ENCODE measurements around the gene SPTBN2.

SPTBN2 gene

DNA sequence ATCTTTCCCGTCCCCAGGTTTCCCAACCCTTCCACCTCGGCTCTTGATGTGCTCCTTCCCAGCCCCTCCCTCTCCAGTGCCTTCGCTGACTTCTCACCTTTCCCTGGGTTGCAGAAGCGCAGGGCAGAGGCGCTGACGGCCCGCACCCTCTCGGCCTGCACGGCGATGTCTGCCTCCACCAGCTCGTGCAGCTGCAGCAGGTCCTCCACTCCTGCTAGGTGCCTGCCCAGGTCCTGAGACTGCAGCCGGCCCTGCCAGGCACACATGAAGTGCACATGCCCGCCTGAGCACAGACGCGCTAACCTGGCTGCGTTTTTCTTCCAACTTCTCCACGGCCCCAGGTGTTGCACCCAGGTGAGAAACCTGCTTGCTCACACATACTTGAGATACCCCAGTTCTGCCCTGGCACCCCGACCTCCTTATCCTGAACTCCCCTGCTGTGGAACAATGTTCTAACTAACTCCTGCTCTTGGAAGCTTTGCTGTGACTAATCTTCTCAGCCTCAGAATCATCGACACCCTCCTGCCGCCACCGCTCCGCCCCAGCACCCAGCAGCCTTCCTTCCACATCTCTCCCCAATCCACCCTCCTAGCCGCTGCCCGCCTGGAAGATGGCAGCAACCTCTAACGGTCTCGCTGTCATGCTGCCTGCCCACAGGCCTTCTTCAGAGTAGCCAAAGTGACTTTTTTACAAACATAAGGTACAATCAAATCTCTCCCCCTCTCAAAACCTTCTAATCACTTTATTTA, 23.3 kb downstream of the SPTBN2 start:
- H3K36me3 ChIP-seq (ENCODE audit: control insufficient read depth in 5 of 5, insufficient read depth in 5 of 5, low read length in 5 of 5), result peaks cover 0 to 8% (median 0%) of the 10 kb centered on the region in 5 donors
- H3K4me3 ChIP-seq (ENCODE audit: low read depth in 1 of 5, low read length in 5 of 5), result no peak overlapping the region
- H3K9ac ChIP-seq (ENCODE audit: low read length in 5 of 5), result no peak overlapping the region
- H3K4me1 ChIP-seq (ENCODE audit: control insufficient read depth in 5 of 5, insufficient read depth in 5 of 5, low read length in 5 of 5), result no peaks in the 10 kb centered on the region
- no peaks in the 10 kb centered on the region for H3K27me3 ChIP-seq (ENCODE audit: control insufficient read depth in 5 of 5, insufficient read depth in 4 of 5, low read length in 5 of 5)
- H3K27ac ChIP-seq (ENCODE audit: low read depth, low read length), result no peak overlapping the region
- H3K9me3 ChIP-seq (ENCODE audit: control insufficient read depth in 5 of 5, low read length in 5 of 5), result no peaks in the 10 kb centered on the region

DNA sequence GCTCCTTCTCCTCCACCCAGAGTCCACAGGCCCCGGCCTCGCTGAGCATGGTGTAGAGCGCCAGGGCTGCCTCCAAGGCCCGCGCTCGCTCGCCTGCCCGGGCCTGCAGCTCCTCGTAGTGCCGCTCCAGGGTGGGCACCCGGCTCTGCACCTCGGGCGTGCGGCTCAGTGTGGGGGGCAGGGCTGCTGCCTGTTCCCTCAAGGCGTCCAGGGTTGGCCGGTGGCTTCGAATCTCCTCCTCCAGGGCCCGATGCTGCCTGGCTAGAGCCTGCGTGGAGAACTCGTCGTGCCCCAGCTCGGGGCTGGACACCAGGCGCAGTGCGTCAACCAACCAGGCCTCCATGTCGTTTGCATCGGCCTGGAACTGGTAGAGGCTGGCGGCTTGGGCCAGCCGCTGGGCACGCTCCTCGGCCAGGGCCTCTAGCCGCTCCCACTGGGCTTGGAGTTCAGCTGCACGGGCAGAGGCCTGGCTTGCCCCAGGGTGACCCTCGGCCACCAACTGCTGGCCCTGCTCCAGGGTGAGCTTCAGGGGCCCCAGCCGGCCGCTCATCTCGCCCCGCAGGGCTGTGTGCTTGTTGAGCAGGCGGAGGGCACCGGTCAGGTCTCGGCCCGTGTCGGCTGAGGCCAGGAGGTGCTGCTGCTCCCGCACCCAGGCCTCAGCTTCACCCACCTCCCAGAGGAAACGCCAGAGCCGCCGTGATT, 24.2 kb downstream of the SPTBN2 start:
- Histone ChIP-seq H3K27ac (ENCODE audit: low read depth, low read length) (no peak overlapping the region), H3K36me3 (ENCODE audit: control insufficient read depth in 5 of 5, insufficient read depth in 5 of 5, low read length in 5 of 5) (peaks cover 0 to 9% (median 0%) of the 10 kb centered on the region in 5 donors), H3K9ac (ENCODE audit: low read length in 5 of 5) (no peak overlapping the region), H3K27me3 (ENCODE audit: control insufficient read depth in 5 of 5, insufficient read depth in 4 of 5, low read length in 5 of 5) (no peaks in the 10 kb centered on the region), H3K4me1 (ENCODE audit: control insufficient read depth in 5 of 5, insufficient read depth in 5 of 5, low read length in 5 of 5) (no peaks in the 10 kb centered on the region), H3K4me3 (ENCODE audit: low read depth in 1 of 5, low read length in 5 of 5) (no peak overlapping the region), H3K9me3 (ENCODE audit: control insufficient read depth in 5 of 5, low read length in 5 of 5) (peaks cover 0 to 1% (median 0%) of the 10 kb centered on the region in 5 donors)

DNA sequence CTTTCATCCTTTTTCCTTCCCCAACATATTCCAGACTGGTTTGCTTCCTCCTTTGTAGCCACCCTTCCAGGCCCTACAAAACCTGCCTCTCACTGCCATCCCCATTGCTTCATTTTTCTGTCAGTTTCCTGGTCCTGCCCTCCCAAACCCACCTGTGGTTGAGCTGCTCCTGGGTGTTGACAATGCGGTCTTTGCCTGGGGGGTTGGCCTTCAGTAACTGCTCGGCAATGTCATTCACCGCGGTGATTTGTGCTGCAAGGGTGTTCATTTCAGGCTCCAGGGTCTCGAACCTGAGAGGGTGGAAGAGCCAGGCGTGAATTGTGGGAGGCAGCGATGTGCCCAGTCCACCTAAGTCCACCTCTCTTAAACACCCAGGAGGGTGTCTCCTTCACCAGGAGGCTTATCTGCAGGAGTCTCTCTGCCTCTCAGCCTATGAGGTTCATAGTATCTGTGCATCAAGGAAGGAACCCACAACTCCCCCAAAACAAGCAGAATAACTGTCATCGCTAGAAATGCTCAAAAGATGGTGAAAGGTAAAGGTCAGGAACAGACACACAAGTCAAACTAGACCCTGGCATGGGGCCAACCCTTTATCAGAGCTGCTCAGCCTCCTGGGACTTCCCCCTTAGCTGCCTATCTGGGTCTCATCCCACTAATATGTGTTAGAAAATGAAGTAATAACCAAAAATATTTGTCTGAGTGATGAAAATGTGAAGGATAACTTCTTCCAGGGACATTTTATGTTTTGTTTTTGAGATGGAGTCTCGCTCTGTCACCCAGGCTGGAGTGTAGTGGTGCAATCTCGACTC, 27.4 kb downstream of the SPTBN2 start:
- no peak overlapping the region for H3K9ac ChIP-seq (ENCODE audit: low read length in 5 of 5)
- H3K27me3 ChIP-seq (ENCODE audit: control insufficient read depth in 5 of 5, insufficient read depth in 4 of 5, low read length in 5 of 5), result no peaks in the 10 kb centered on the region
- no peak overlapping the region for H3K27ac ChIP-seq (ENCODE audit: low read depth, low read length)
- no peak overlapping the region for H3K4me3 ChIP-seq (ENCODE audit: low read depth in 1 of 5, low read length in 5 of 5)
- H3K36me3 ChIP-seq (ENCODE audit: control insufficient read depth in 5 of 5, insufficient read depth in 5 of 5, low read length in 5 of 5), result peaks cover 0 to 6% (median 0%) of the 10 kb centered on the region in 5 donors
- no peaks in the 10 kb centered on the region for H3K4me1 ChIP-seq (ENCODE audit: control insufficient read depth in 5 of 5, insufficient read depth in 5 of 5, low read length in 5 of 5)
- peaks cover 0 to 7% (median 0%) of the 10 kb centered on the region in 5 donors for H3K9me3 ChIP-seq (ENCODE audit: control insufficient read depth in 5 of 5, low read length in 5 of 5)

DNA sequence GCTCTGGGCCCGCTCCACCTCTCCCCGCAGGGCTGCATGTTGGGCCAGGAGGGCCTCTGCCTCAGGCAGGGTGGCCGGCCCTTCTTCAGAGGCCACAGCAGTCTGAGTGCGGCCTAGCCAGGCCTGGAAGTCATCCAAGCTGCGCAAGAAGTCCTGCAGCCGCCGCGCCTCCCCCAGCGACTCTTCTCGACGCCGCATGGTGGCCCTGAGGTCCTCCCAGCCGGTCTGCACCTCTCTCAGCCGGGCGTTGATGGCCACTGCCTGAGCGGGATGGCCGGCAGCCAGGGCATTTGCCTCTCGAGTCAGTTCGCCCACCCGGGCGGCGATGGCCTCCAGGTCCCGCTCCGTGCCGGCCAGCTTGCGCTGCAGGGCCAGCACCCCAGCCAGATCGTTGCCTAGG, 28.3 kb downstream of the SPTBN2 start:
- H3K9ac ChIP-seq (ENCODE audit: low read length in 5 of 5), result no peak overlapping the region
- H3K36me3 ChIP-seq (ENCODE audit: control insufficient read depth in 5 of 5, insufficient read depth in 5 of 5, low read length in 5 of 5), result peaks cover 0 to 6% (median 0%) of the 10 kb centered on the region in 5 donors
- H3K4me3 ChIP-seq (ENCODE audit: low read depth in 1 of 5, low read length in 5 of 5), result no peak overlapping the region
- peaks cover 0 to 7% (median 0%) of the 10 kb centered on the region in 5 donors for H3K9me3 ChIP-seq (ENCODE audit: control insufficient read depth in 5 of 5, low read length in 5 of 5)
- H3K4me1 ChIP-seq (ENCODE audit: control insufficient read depth in 5 of 5, insufficient read depth in 5 of 5, low read length in 5 of 5), result no peaks in the 10 kb centered on the region
- H3K27me3 ChIP-seq (ENCODE audit: control insufficient read depth in 5 of 5, insufficient read depth in 4 of 5, low read length in 5 of 5), result no peaks in the 10 kb centered on the region
- no peak overlapping the region for H3K27ac ChIP-seq (ENCODE audit: low read depth, low read length)

DNA sequence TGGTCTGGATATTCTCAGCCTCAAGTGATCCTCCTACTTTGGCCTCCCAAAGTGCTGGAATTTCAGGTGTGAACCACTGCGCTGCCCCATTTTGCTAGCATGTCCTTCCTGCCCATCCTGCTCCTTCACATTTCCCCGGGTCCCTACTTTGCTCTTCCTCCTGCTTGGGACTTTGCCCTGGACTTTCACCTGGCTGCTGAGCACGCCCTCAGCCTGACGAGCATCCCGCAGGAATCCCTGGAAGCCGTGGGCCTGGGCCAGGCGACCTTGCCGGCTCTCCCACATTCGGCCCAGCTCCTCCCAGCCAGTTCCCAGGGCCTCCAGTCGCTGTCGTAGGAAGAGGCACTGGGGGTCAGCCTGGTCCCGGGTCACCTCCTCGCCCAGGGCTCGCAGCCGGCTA, 28.7 kb downstream of the SPTBN2 start:
- Histone ChIP-seq H3K9ac (ENCODE audit: low read length in 5 of 5) (no peak overlapping the region), H3K27me3 (ENCODE audit: control insufficient read depth in 5 of 5, insufficient read depth in 4 of 5, low read length in 5 of 5) (no peaks in the 10 kb centered on the region), H3K27ac (ENCODE audit: low read depth, low read length) (no peak overlapping the region), H3K36me3 (ENCODE audit: control insufficient read depth in 5 of 5, insufficient read depth in 5 of 5, low read length in 5 of 5) (peaks cover 0 to 6% (median 0%) of the 10 kb centered on the region in 5 donors), H3K4me3 (ENCODE audit: low read depth in 1 of 5, low read length in 5 of 5) (no peak overlapping the region), H3K9me3 (ENCODE audit: control insufficient read depth in 5 of 5, low read length in 5 of 5) (peaks cover 0 to 7% (median 0%) of the 10 kb centered on the region in 5 donors), H3K4me1 (ENCODE audit: control insufficient read depth in 5 of 5, insufficient read depth in 5 of 5, low read length in 5 of 5) (no peaks in the 10 kb centered on the region)

DNA sequence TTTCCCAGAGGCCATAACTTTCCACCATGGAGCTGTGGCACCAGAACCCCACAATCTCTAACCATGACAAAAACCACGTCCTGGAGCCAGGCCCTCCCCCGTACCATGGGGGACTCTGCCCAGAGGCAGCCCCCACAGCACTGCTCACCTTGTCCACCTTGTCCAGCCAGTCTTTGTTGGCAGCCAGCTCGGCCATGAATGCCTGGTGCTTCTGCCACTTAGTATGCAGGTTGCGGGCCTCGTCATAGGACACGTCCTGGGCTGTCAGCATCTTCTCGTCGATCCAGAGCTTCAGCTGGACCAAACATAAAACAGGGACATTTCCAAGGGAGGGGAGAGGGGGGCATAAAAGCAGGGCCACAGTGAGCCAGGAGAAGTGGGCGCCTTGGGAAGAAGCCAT, 30.5 kb downstream of the SPTBN2 start:
- Histone ChIP-seq H3K36me3 (ENCODE audit: control insufficient read depth in 5 of 5, insufficient read depth in 5 of 5, low read length in 5 of 5) (peaks cover 0 to 6% (median 0%) of the 10 kb centered on the region in 5 donors), H3K9me3 (ENCODE audit: control insufficient read depth in 5 of 5, low read length in 5 of 5) (peaks cover 0 to 7% (median 0%) of the 10 kb centered on the region in 5 donors), H3K4me3 (ENCODE audit: low read depth in 1 of 5, low read length in 5 of 5) (no peak overlapping the region), H3K4me1 (ENCODE audit: control insufficient read depth in 5 of 5, insufficient read depth in 5 of 5, low read length in 5 of 5) (peaks cover 0 to 2% (median 0%) of the 10 kb centered on the region in 5 donors), H3K27me3 (ENCODE audit: control insufficient read depth in 5 of 5, insufficient read depth in 4 of 5, low read length in 5 of 5) (no peaks in the 10 kb centered on the region), H3K9ac (ENCODE audit: low read length in 5 of 5) (no peak overlapping the region), H3K27ac (ENCODE audit: low read depth, low read length) (no peak overlapping the region)

DNA sequence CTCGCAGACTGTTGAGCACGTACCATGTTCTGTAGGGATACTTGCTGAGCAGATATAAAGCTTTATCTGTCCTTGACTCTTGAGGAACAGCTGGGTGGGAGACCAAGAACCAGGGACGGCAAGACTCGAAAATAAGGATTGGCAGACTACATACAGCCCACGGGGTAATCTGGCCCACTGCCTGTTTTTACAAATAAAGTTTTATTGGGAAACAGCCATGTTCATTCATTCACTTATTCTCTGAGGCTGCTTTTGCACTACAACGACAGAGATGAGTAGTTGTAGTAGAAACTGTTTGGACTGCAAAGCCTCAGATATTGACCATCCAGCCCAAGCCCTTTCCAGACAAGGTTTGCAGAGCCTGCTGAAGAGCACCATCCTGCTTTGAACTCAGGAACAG, 31.0 kb downstream of the SPTBN2 start:
- Histone ChIP-seq H3K9ac (ENCODE audit: low read length in 5 of 5) (no peak overlapping the region), H3K27me3 (ENCODE audit: control insufficient read depth in 5 of 5, insufficient read depth in 4 of 5, low read length in 5 of 5) (no peaks in the 10 kb centered on the region), H3K9me3 (ENCODE audit: control insufficient read depth in 5 of 5, low read length in 5 of 5) (peaks cover 0 to 7% (median 0%) of the 10 kb centered on the region in 5 donors), H3K4me1 (ENCODE audit: control insufficient read depth in 5 of 5, insufficient read depth in 5 of 5, low read length in 5 of 5) (peaks cover 0 to 2% (median 0%) of the 10 kb centered on the region in 5 donors), H3K27ac (ENCODE audit: low read depth, low read length) (no peak overlapping the region), H3K36me3 (ENCODE audit: control insufficient read depth in 5 of 5, insufficient read depth in 5 of 5, low read length in 5 of 5) (peaks cover 0 to 6% (median 0%) of the 10 kb centered on the region in 5 donors), H3K4me3 (ENCODE audit: low read depth in 1 of 5, low read length in 5 of 5) (no peak overlapping the region)

DNA sequence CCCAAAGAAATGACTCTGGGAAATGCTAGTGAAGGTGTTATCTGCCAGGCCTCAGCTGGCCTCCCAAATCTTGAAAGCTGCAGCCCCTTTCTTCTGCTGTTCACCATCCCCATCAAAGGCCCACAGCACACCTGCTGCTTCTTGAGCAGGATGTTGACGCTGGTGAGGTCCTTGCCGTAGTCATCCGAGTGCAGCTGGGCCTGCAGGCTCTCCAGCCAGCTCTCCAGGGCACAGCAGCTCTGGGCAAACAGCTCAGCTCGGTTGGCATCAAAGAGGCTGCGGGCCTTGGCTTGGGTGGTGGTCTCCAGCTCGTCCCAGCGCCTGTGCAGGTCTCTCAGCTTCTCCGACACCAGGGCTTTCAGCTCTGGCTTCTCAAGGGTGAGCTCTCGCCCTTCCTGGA, 32.9 kb downstream of the SPTBN2 start:
- Histone ChIP-seq H3K36me3 (ENCODE audit: control insufficient read depth in 5 of 5, insufficient read depth in 5 of 5, low read length in 5 of 5) (peaks cover 0 to 10% (median 0%) of the 10 kb centered on the region in 5 donors), H3K9ac (ENCODE audit: low read length in 5 of 5) (no peak overlapping the region), H3K27ac (ENCODE audit: low read depth, low read length) (no peak overlapping the region), H3K4me3 (ENCODE audit: low read depth in 1 of 5, low read length in 5 of 5) (no peak overlapping the region), H3K4me1 (ENCODE audit: control insufficient read depth in 5 of 5, insufficient read depth in 5 of 5, low read length in 5 of 5) (peaks cover 0 to 2% (median 0%) of the 10 kb centered on the region in 5 donors), H3K27me3 (ENCODE audit: control insufficient read depth in 5 of 5, insufficient read depth in 4 of 5, low read length in 5 of 5) (peaks cover 0 to 2% (median 0%) of the 10 kb centered on the region in 5 donors), H3K9me3 (ENCODE audit: control insufficient read depth in 5 of 5, low read length in 5 of 5) (peaks cover 0 to 7% (median 0%) of the 10 kb centered on the region in 5 donors)

DNA sequence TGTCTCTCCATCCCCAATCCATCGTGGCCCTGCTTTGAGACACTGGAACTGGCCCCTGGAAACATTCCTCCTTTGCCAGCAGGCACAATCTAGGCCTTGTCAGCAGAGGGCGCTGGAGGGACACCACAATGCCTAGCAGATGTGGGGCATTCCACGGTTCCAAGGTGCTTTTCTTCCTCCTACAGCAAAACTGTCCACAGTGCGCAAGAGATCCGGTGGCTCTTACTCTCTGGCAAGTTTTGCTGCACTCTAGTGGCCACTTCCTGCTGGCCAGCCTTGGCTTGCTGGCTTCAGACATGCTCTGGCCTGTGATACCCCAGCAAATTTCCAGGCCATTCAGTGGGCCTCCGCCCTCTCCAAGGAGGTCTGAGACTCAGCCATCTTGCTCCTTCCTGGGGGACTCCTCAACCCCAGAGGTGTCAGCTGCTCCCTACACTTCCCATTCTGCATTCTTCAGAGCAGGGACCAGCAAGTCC, 34.2 kb downstream of the SPTBN2 start:
- Histone ChIP-seq H3K27ac (ENCODE audit: low read depth, low read length) (no peak overlapping the region), H3K9ac (ENCODE audit: low read length in 5 of 5) (no peak overlapping the region), H3K36me3 (ENCODE audit: control insufficient read depth in 5 of 5, insufficient read depth in 5 of 5, low read length in 5 of 5) (peaks cover 0 to 5% (median 0%) of the 10 kb centered on the region in 5 donors)

More for the DNA sequence above, 34.2 kb downstream of the SPTBN2 start:
- Histone ChIP-seq H3K9me3 (ENCODE audit: control insufficient read depth in 5 of 5, low read length in 5 of 5) (peaks cover 0 to 5% (median 0%) of the 10 kb centered on the region in 5 donors), H3K4me1 (ENCODE audit: control insufficient read depth in 5 of 5, insufficient read depth in 5 of 5, low read length in 5 of 5) (peaks cover 0 to 2% (median 0%) of the 10 kb centered on the region in 5 donors), H3K27me3 (ENCODE audit: control insufficient read depth in 5 of 5, insufficient read depth in 4 of 5, low read length in 5 of 5) (peaks cover 0 to 2% (median 0%) of the 10 kb centered on the region in 5 donors), H3K4me3 (ENCODE audit: low read depth in 1 of 5, low read length in 5 of 5) (no peak overlapping the region)

Measured in subcutaneous abdominal adipose tissue (tissue), 5 donors.